ENCODE measurements around the gene REEP5.
"Not testable (repeated sequence)": the region's sequence is repeated elsewhere in the genome, so short reads cannot be mapped to it uniquely, and the experiment has no call there.

REEP5 gene

GRCh38 chr5:112880219-112880964 is 41.6 kb downstream of the REEP5 start:
- no peak for DNase-seq

- no peak for DNase-seq
These were observed 43.3 kb downstream of the REEP5 start for GRCh38 chr5:112878760-112879159.

- DNase-seq = no peak
These were observed 43.9 kb downstream of the REEP5 start for GRCh38 chr5:112878101-112878500.

GRCh38 chr5:112876362-112876761 is 45.7 kb downstream of the REEP5 start:
- no peak for DNase-seq

- DNase-seq = no peak
These were observed 51.1 kb downstream of the REEP5 start for GRCh38 chr5:112870966-112871365.

GRCh38 chr5:112869948-112870347 is 52.1 kb downstream of the REEP5 start:
- no peak for DNase-seq

GRCh38 chr5:112867411-112867810 is 54.6 kb downstream of the REEP5 start:
- DNase-seq = no peak

- no peak for DNase-seq
These were observed 55.3 kb downstream of the REEP5 start for GRCh38 chr5:112866739-112867138.

GRCh38 chr5:112865128-112865527 is 56.9 kb downstream of the REEP5 start:
- no peak for DNase-seq

- DNase-seq = no peak
These were observed 58.5 kb downstream of the REEP5 start for GRCh38 chr5:112863549-112863948.

- DNase-seq = no peak
These were observed 59.9 kb downstream of the REEP5 start for GRCh38 chr5:112862085-112862484.

GRCh38 chr5:112861638-112861985 is 60.4 kb downstream of the REEP5 start:
- DNase-seq = no peak

GRCh38 chr5:112860929-112861637 is 60.9 kb downstream of the REEP5 start, which contains the start of gene SRP19:
SRP19 (plus strand) TSS chr5:112861287; CDS start chr5:112861377, 90 bp downstream.
- peak; percentile 96 for DNase-seq

GRCh38 chr5:112860571-112860928 is 61.5 kb downstream of the REEP5 start:
- DNase-seq = not testable (repeated sequence)

- DNase-seq = no peak
These were observed 64.2 kb downstream of the REEP5 start for GRCh38 chr5:112857866-112858265.

- DNase-seq = no peak
These were observed 67.4 kb downstream of the REEP5 start for GRCh38 chr5:112854651-112855050.

- no peak for DNase-seq
These were observed 72.1 kb downstream of the REEP5 start for GRCh38 chr5:112849912-112850311.

- peak; percentile 56 for DNase-seq
These were observed 73.8 kb downstream of the REEP5 start for GRCh38 chr5:112848116-112848811.

GRCh38 chr5:112847306-112847705 is 74.7 kb downstream of the REEP5 start:
- DNase-seq = no peak

GRCh38 chr5:112846556-112846955 is 75.5 kb downstream of the REEP5 start:
- no peak for DNase-seq

GRCh38 chr5:112844489-112844888 is 77.5 kb downstream of the REEP5 start:
- DNase-seq = no peak

- DNase-seq = no peak
These were observed 88.1 kb downstream of the REEP5 start for GRCh38 chr5:112833971-112834370.

- no peak for DNase-seq
These were observed 91.6 kb downstream of the REEP5 start for GRCh38 chr5:112830378-112830777.
